Ecto neural progenitor cell (in vitro differentiated cells): ENCODE results near the gene AKR7A3.
"Not testable (repeated sequence)": the region's sequence is repeated elsewhere in the genome, so short reads cannot be mapped to it uniquely, and the experiment has no call there.

Source experiments
- DNase-seq: peaks from one replicate; pipeline ENCODE4 v3.0.0-alpha.2; 2018; ENCODE audit warnings: low spot score

Gene AKR7A3

GRCh38 chr1:19317126-19317910, 28.7 kb upstream of the AKR7A3 start:
- DNase-seq, result no peak

- DNase-seq, result no peak
Measured at GRCh38 chr1:19315378-19316198, 27.0 kb upstream of the AKR7A3 start.

- DNase-seq, result no peak
Measured at GRCh38 chr1:19313961-19314882, 25.7 kb upstream of the AKR7A3 start.

GRCh38 chr1:19313636-19313959, 25.0 kb upstream of the AKR7A3 start:
- DNase-seq, result no peak

GRCh38 chr1:19312782-19313635, 24.4 kb upstream of the AKR7A3 start:
- no peak for DNase-seq

GRCh38 chr1:19311931-19312781, 23.6 kb upstream of the AKR7A3 start, which contains the start of the genes AKR7A2 and SLC66A1:
Gene AKR7A2, minus strand, starts transcription at chr1:19312144. Its CDS starts 20 bp downstream, at chr1:19312124.
Gene SLC66A1, plus strand, starts transcription at chr1:19312326. Its CDS starts 5,352 bp downstream, at chr1:19317678.
- peak; percentile 93 for DNase-seq

- DNase-seq, result no peak
Measured at GRCh38 chr1:19311503-19311930, 22.9 kb upstream of the AKR7A3 start.

- no peak for DNase-seq
Measured at GRCh38 chr1:19310720-19311502, 22.3 kb upstream of the AKR7A3 start.

GRCh38 chr1:19310061-19310460, 21.5 kb upstream of the AKR7A3 start:
- no peak for DNase-seq

GRCh38 chr1:19309123-19309813, 20.7 kb upstream of the AKR7A3 start:
- DNase-seq, result no peak

- DNase-seq, result no peak
Measured at GRCh38 chr1:19308509-19308907, 19.9 kb upstream of the AKR7A3 start.

GRCh38 chr1:19307794-19308508, 19.4 kb upstream of the AKR7A3 start:
- DNase-seq, result no peak

GRCh38 chr1:19306941-19307340, 18.4 kb upstream of the AKR7A3 start:
- DNase-seq, result no peak

GRCh38 chr1:19305880-19306279, 17.3 kb upstream of the AKR7A3 start:
- no peak for DNase-seq

- DNase-seq, result not testable (repeated sequence)
Measured at GRCh38 chr1:19304081-19304480, 15.5 kb upstream of the AKR7A3 start.

GRCh38 chr1:19300211-19300610, 11.6 kb upstream of the AKR7A3 start:
- no peak for DNase-seq

GRCh38 chr1:19294638-19295037, 6.1 kb upstream of the AKR7A3 start:
- no peak for DNase-seq

GRCh38 chr1:19289244-19289643, 674 bp upstream of the AKR7A3 start:
- no peak for DNase-seq
